Neural cell (in vitro differentiated cells): ENCODE data around the gene BRD2. TPM values are rescaled to one million over a fixed set of nuclear protein-coding genes. Genes with fewer than 3 reads are reported as not detected.

Experiments used
- H2AFZ ChIP-seq: fragments of 200-600, 300-800 bp; sonication (generic), shearing (Covaris generic); 2 replicates; pipeline ENCODE4 v1.6.0; 2014; ENCODE audit warnings: low read depth, mild to moderate bottlenecking, antibody characterized with exemption, low read length, moderate library complexity
- H3F3A ChIP-seq: fragments of 200-600 bp; shearing (Covaris generic); 2 replicates; pipeline ENCODE4 v1.6.1; 2016; ENCODE audit warnings: mild to moderate bottlenecking, moderate library complexity, mixed read lengths, antibody characterized with exemption, low read length; ENCODE audit not compliant: insufficient read depth, poor library complexity, severe bottlenecking
- H3K27ac ChIP-seq: fragments of 200-600, 300-800 bp; sonication (generic), shearing (Covaris generic); 2 replicates; pipeline ENCODE4 v1.5.1; 2014; ENCODE audit warnings: mild to moderate bottlenecking, low read length, moderate library complexity
- H3K27me3 ChIP-seq: fragments of 300-800, 200-600 bp; sonication (generic), shearing (Covaris generic); 2 replicates; pipeline ENCODE4 v1.6.0; 2014; ENCODE audit warnings: mild to moderate bottlenecking, low read depth, low read length, moderate library complexity; ENCODE audit not compliant: insufficient read depth
- H3K36me3 ChIP-seq: fragments of 300-800, 200-600 bp; sonication (generic), shearing (Covaris generic); 2 replicates; pipeline ENCODE4 v1.5.1; 2014; ENCODE audit warnings: mild to moderate bottlenecking, antibody characterized with exemption, low read length, moderate library complexity; ENCODE audit not compliant: insufficient read depth
- H3K4me2 ChIP-seq: fragments of 300-800, 200-600 bp; sonication (generic), shearing (Covaris generic); 2 replicates; pipeline ENCODE4 v1.6.0; 2014; ENCODE audit warnings: mild to moderate bottlenecking, low read length
- H3K4me3 ChIP-seq: fragments of 300-800, 200-600 bp; sonication (generic), shearing (Covaris generic); 2 replicates; pipeline ENCODE4 v1.5.1; 2014; ENCODE audit warnings: mild to moderate bottlenecking, low read length, moderate library complexity
- H3K79me2 ChIP-seq: fragments of 200-600 bp; shearing (Covaris generic); replicated peaks from 2 replicates; pipeline ENCODE4 v1.6.0; 2014; ENCODE audit warnings: mild to moderate bottlenecking, low read length, moderate library complexity; ENCODE audit not compliant: insufficient read depth
- H3K9ac ChIP-seq: fragments of 300-800, 200-600 bp; sonication (generic), shearing (Covaris generic); 2 replicates; pipeline ENCODE4 v1.6.1; 2016; ENCODE audit warnings: mild to moderate bottlenecking, low read length, mixed read lengths
- H3K9me2 ChIP-seq: fragments of 200-600 bp; shearing (Covaris generic); 2 replicates; pipeline ENCODE4 v1.6.1; 2016; ENCODE audit warnings: mild to moderate bottlenecking, low read length, mixed read lengths; ENCODE audit not compliant: insufficient read depth
- H3K9me3 ChIP-seq: fragments of 200-600, 300-800 bp; sonication (generic), shearing (Covaris generic); 2 replicates; pipeline ENCODE4 v1.6.1; 2016; ENCODE audit warnings: mild to moderate bottlenecking, mixed run types, low read length, moderate library complexity, mixed read lengths
- H4K20me1 ChIP-seq: fragments of 200-600 bp; shearing (Covaris generic); 2 replicates; pipeline ENCODE4 v1.6.1; 2016; ENCODE audit warnings: mild to moderate bottlenecking, mixed run types; ENCODE audit not compliant: insufficient read depth
- EP300 ChIP-seq: fragments of 450-650 bp; conservative IDR thresholded peaks from 2 replicates; pipeline ENCODE4 v1.6.1; 2014; ENCODE audit warnings: antibody characterized with exemption, mild to moderate bottlenecking, moderate library complexity; ENCODE audit not compliant: poor library complexity, severe bottlenecking
- EZH2 ChIP-seq: fragments of 200-600, 300-800 bp; shearing (Covaris generic), sonication (generic); IDR thresholded peaks from 2 replicates; pipeline ENCODE4 v1.6.1; 2014; ENCODE audit warnings: antibody characterized with exemption, low read length, borderline replicate concordance, mild to moderate bottlenecking; ENCODE audit not compliant: insufficient read depth, poor library complexity, severe bottlenecking
- MXI1 ChIP-seq: fragments of 450-650 bp; conservative IDR thresholded peaks from 2 replicates; pipeline ENCODE4 v1.6.1; 2014; ENCODE audit warnings: antibody characterized with exemption, mild to moderate bottlenecking; ENCODE audit not compliant: poor library complexity, severe bottlenecking
- POLR2AphosphoS5 ChIP-seq: IDR thresholded peaks from 2 replicates; pipeline ENCODE4 v1.6.1; 2012
- RAD21 ChIP-seq: fragments of 450-650 bp; conservative IDR thresholded peaks from 2 replicates; pipeline ENCODE4 v1.6.1; 2014; ENCODE audit warnings: antibody characterized with exemption, mild to moderate bottlenecking, moderate library complexity
- REST ChIP-seq: IDR thresholded peaks from 2 replicates; pipeline ENCODE4 v1.6.1; 2012; ENCODE audit warnings: borderline replicate concordance
- SMC3 ChIP-seq: fragments of 450-650 bp; conservative IDR thresholded peaks from 2 replicates; pipeline ENCODE4 v1.6.1; 2014; ENCODE audit warnings: antibody characterized with exemption, mild to moderate bottlenecking, moderate library complexity; ENCODE audit not compliant: poor library complexity
- TAF1 ChIP-seq: IDR thresholded peaks from 2 replicates; pipeline ENCODE4 v1.6.1; 2012; ENCODE audit warnings: low read depth
- polyA plus RNA-seq: library from polyadenylated mRNA; depleted of rRNA; stranded (reverse); fragments of >200 nt; gene quantifications from 2 replicates; pipeline ENCODE4 v1.2.3, GENCODE V29; 2014
- TF ChIP-seq, protein P1 (sequence below): fragments of 450-650 bp; IDR thresholded peaks from 2 replicates; pipeline ENCODE4 v1.5.1; 2014; ENCODE audit warnings: antibody characterized with exemption, mild to moderate bottlenecking, moderate library complexity; ENCODE audit not compliant: poor library complexity, severe bottlenecking

The BRD2 gene
- polyA plus RNA-seq, 1 donor from 2014 or later, result 107 TPM

DNA sequence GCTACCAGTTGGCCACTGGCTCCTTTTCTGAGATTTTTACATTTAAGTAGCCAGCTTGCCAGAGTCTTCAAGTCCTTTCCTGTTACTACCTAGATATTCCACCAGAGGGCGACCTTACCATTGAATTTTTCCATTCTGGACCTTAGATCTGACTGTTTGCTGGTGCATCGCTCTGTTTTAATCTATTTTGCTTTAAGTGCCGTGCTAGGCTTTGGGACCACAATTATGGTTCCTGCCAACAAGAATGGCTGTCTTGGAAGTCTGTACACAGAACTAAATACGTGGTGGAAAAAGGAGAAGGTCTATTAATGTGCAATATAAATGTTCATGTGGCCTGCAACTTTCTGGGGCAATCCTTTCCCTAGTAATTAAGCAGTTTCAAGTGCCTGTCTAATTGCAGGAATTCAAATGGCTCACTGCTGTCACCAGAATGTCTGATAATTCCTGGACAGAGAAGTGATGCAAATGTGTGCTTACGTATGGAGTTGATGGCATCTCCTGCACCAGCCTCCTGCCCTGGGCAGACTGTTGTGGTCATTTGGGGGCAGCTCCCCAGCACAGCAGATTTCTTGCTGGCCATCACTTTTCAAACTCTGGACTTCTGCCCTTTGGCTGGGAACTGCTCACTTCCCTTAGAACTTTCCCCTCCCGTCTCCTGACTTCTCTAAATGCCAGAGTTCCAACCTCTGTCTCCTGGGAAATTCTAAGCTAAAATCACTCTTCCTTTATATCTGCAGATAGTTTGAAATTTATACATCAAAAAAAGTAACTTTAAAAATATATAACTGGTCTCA lies 46.6 kb downstream of the BRD2 start:
- H2AFZ ChIP-seq, result no peak overlapping the region
- no peaks in the 10 kb centered on the region for H3F3A ChIP-seq
- no peaks in the 10 kb centered on the region for H3K9me2 ChIP-seq
- H3K4me2 ChIP-seq, result no peak overlapping the region
- no peaks in the 10 kb centered on the region for H3K27me3 ChIP-seq
- no peak overlapping the region for H3K27ac ChIP-seq
- no peaks in the 10 kb centered on the region for H4K20me1 ChIP-seq
- no peaks in the 10 kb centered on the region for H3K9me3 ChIP-seq
- TF ChIP-seq RAD21 (peak; percentile 83), EP300 (no peak), POLR2AphosphoS5 (no peak), MXI1 (no peak), TAF1 (no peak), EZH2 (no peak), SMC3 (peak; percentile 93), REST (no peak)
- TF ChIP-seq, protein P1, sequence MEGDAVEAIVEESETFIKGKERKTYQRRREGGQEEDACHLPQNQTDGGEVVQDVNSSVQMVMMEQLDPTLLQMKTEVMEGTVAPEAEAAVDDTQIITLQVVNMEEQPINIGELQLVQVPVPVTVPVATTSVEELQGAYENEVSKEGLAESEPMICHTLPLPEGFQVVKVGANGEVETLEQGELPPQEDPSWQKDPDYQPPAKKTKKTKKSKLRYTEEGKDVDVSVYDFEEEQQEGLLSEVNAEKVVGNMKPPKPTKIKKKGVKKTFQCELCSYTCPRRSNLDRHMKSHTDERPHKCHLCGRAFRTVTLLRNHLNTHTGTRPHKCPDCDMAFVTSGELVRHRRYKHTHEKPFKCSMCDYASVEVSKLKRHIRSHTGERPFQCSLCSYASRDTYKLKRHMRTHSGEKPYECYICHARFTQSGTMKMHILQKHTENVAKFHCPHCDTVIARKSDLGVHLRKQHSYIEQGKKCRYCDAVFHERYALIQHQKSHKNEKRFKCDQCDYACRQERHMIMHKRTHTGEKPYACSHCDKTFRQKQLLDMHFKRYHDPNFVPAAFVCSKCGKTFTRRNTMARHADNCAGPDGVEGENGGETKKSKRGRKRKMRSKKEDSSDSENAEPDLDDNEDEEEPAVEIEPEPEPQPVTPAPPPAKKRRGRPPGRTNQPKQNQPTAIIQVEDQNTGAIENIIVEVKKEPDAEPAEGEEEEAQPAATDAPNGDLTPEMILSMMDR, result peak; percentile 83
- H3K36me3 ChIP-seq, result no peaks in the 10 kb centered on the region
- H3K4me3 ChIP-seq, result no peak overlapping the region
- H3K9ac ChIP-seq, result no peak overlapping the region
- H3K79me2 ChIP-seq, result no peaks in the 10 kb centered on the region

DNA sequence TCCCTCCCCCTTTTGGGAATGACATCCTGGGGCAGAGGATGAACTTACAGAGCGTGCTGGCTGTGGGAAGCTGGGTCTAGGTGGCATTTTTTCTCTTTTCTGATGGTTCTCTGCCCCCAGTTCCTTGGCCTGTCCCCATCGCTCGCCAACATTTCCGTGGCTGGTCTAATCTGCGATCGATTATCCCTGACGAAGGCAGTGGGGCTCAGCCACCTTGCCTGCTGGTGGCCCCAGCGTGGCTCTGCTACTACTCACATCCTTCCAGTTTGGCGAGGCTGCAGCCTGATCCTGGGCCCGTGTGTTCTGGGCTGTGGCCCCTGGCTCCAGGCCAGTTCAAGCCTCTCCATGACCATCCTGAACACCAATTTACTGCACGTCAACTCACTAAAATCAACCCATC lies 47.4 kb downstream of the BRD2 start:
- Histone ChIP-seq H3K36me3 (no peaks in the 10 kb centered on the region), H3K9me2 (no peaks in the 10 kb centered on the region), H3K9me3 (no peaks in the 10 kb centered on the region), H3K27me3 (no peaks in the 10 kb centered on the region), H4K20me1 (no peaks in the 10 kb centered on the region), H3F3A (no peaks in the 10 kb centered on the region), H3K4me2 (no peak overlapping the region), H3K27ac (no peak overlapping the region), H2AFZ (no peak overlapping the region), H3K9ac (no peak overlapping the region), H3K79me2 (no peaks in the 10 kb centered on the region), H3K4me3 (no peak overlapping the region)
- no peak for TF ChIP-seq EP300
